Measurements from ENCODE around the gene HADHA. TPM values are rescaled to one million over a fixed set of nuclear protein-coding genes. Genes with fewer than 3 reads are reported as not detected.

Gene HADHA
- total RNA-seq = 120 and 125 TPM in 2 replicates

DNA sequence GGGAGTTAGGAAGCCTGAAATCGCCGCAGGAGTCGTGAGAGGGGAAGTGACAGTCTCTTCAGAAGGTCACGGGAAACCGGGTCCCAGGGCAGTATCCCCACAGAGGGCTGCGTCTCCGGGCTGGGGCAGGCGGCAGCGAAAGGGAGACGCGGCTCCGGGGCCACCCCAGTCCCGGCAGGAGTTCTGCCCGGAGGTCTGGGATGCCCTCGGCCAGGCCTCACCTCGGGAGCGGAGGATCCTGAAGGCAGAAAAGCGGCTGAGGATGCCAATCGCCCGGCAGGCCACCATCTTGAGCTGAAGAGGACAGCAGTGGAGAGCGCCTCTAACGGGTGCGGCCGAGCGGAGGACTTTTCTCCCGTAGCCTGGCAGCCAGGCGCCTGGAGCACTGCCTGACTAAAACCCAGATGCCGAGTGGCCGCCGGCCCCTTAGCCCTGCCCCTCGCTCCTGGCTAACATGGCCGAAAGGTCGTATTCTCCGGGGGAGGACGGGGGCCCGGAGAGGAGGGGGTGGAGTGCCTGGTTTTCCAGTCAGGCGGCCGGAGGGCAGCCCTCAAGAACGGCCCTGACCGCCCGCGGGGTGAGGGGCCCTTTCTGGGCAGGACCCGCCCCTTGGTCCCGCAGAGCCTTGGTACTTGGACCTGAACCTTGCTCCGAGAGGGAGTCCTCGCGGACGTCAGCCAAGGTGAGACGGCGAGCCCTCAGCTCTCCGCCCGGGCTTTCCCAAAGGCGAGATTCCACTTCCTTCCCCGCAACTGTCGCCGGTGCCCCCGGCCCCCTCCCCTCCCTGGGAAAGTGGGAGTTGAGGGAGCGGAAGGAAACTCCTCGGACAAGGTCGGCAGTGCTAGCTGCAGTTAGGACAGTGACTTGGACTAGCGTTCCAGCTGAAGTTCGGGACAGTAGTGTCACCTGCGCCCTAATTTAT is at the start of gene HADHA, which contains the start of gene HADHB:
TSS of gene HADHA (minus strand) at position 324 of the 922 bp plus-strand sequence. CDS start at position 288, 36 bp downstream.
TSS of gene HADHB (plus strand) at position 631 of the 922 bp plus-strand sequence. CDS start 9,316 bp downstream, outside the sequence.

DNA sequence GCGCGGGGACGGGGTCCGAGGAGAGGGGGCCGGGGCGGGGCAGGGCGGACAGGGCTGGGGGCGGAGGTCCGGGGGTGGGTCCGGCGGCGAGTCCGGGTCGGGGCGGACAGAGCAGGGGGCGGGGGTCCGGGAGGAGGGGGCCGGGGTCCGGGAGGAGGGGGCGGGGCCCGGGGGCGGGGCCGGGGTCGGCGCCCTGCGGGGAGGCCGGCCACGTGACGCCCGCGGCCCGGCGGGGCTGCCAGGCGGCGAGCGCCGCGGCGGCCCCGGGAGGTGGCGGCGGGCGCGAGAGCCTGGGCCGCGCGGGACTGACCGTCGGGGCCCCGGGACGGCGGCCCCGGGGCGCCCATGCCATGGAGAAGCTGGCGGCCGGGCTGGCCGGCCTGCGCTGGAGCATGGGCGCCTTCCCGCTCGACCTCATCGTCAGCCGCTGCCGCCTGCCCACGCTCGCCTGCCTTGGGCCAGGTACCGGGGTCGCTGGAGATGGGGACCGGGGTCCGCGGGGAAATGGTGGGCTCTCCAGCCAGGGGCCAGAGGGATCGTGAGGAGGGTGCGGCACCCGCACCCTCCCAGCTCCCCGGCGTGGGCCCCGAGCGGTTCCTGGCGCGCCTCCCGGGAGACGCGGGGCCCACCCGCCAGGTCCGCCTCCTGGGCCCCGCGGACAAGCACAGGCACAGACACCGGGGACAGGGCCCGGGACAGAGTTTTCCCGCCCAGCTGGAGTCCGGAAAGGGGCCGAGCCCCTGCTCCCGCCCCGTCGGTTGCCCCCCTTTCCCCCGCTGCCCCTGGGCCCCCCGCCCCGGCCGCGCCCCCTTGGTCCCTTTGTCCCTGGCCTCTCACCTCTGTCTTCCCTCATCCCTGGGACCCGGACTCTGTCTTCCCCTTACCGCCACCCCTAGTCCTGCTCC is 71.3 kb downstream of the HADHA start, which contains the start of gene GAREM2:
TSS of gene GAREM2 (plus strand) at position 218 of the 905 bp plus-strand sequence. CDS start at position 351, 133 bp downstream.

Other genes with a start within 250 kb of the HADHA start
- gene RAB10, start 210.5 kb downstream of the HADHA start, total RNA-seq = 74.2 and 90.1 TPM in 2 replicates
- gene GAREM2, start 71.5 kb downstream of the HADHA start, total RNA-seq = 0.34 and 0.45 TPM in 2 replicates
- gene HADHB, start 307 bp upstream of the HADHA start, total RNA-seq = 66.9 and 67.4 TPM in 2 replicates
- gene SELENOI, start 101.5 kb upstream of the HADHA start, total RNA-seq = 10.3 and 12.3 TPM in 2 replicates
- gene ADGRF3, start 102.2 kb upstream of the HADHA start, total RNA-seq = under 0.01 TPM in 1 of 2 replicates, not detected in the other
- not detected in 2 replicates for gene DRC1, start 157.3 kb upstream of the HADHA start, total RNA-seq
- not detected in 2 replicates for gene OTOF, start 233.5 kb upstream of the HADHA start, total RNA-seq

All from bronchus fibroblast of lung (primary cell).